Stimulated activated CD4-positive, alpha-beta T cell treated with anti-CD3 and anti-CD28 coated beads, Interleukin-2, amount 100 ng/mL, for 4 hours (primary cell): Measurements from ENCODE around the gene CCL22.

Experiments used
- DNase-seq: peaks from one replicate; pipeline ENCODE4 v3.0.0-alpha.2; 2020; ENCODE audit warnings: low read depth

CCL22 gene

DNA sequence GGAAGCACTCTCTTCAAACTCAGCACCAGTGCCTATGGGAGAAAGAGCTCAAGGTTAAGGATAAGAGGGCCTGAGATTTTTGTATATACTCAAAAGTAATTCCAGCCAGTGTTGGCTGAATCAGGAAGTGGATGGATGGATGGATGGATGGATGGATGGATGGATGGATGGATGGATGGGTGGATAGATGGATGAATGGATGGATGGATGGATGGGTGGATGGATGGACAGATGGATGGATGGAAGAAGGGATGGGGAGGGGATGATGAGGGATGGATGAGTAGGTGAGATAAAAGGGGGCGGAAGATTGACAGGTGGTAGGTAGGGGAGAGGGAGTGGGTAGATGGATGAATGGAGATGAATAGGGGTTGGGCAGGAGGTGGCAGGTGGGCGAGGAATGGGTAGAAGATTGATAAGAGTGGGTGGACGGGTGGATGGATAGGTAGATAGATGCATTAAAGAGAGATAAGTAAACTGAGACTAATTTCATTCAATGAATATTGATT lies 17.8 kb downstream of the CCL22 start:
- no peak for DNase-seq

DNA sequence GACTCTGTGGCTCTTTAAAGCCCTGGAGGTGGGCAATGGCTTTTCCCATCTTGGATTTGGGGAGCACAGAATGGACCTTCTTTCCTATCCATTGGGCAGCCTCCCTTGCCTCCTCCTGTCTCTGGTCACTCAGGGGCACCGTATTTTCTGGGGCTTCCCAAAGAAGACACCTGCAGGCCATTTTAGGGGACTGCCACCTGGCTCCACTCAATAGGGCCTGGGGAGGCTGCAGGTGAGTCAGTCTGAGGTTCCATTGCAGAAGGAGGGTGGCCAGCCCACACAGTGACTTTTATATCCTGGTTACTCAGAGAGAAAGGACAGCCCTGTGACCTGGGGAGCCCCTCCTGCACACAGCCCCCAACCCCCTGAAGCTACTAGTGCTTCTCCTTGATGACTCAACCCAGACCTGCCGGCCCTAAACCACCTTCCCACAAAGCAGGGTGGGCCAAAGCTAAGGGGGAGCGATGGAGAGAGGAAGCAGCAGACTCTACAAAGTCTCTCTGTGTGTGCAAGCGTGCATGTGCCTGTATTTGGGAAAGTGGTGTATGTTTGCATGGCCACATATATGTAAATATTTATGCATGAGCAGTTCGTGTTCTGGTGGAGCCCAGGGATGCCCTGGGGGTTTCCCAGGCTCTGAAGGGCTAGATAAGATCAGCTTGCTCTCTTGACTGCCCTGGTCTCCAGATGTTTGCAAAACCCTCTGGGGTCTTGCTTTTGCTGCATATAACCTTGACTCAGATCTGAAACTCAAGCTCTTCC lies 18.7 kb downstream of the CCL22 start:
- no peak for DNase-seq

DNA sequence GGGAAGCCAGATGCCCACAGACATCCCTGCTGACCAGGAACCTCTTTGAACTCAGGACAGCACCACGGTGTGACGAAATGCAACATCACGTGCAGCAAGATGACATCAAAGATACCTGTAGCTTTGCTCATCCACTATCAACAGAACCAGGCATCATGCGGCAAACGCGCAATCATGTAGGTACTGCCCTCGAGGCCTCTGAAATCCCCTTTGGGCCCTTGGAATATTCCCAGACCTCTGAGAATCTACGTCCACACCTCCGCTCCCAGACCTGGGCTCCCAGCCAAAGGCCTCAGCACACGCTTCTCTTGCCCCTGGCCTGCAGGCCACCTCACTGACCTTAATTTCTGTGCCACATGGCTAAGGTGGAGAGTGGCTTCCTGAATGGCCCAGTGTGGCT lies 21.0 kb downstream of the CCL22 start:
- DNase-seq = no peak

DNA sequence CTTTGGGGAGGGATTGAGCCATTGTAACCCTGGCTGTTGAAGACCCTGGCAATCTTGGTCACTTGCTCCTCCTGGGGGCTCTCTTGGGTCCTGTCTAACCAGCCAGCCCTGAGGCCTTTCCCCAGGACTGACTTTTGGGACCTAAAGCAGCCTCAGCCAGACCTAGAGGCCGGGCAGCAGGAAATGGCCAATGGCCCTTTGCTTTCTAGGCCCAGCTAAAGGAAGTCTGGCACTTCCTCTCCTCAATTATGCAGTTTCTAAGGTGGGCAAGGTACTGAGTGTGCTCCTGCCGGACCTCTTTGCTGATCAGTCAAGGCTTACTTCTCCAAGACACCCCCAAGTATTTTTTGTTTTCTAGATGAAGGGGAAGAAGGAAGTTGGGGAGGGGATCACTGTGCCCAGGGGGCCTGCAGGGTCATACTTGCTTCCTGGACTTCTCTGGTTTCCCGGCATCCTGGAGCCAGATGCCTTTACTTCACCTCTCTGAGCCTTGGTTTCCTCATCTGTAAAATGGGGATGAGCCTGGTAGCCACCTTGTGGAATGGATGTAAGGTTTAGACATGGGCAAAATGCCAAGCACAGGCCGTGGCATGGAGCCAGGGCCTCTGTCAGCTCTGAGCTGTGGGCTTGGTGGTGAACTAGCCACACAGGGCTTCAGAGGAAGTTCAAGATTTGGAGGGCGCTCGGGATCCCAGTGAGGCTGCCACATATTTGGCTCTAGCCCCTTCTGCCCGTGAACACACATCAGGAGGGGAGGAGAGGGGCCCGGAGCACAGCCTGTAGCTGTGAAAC lies 22.3 kb downstream of the CCL22 start:
- DNase-seq = no peak

DNA sequence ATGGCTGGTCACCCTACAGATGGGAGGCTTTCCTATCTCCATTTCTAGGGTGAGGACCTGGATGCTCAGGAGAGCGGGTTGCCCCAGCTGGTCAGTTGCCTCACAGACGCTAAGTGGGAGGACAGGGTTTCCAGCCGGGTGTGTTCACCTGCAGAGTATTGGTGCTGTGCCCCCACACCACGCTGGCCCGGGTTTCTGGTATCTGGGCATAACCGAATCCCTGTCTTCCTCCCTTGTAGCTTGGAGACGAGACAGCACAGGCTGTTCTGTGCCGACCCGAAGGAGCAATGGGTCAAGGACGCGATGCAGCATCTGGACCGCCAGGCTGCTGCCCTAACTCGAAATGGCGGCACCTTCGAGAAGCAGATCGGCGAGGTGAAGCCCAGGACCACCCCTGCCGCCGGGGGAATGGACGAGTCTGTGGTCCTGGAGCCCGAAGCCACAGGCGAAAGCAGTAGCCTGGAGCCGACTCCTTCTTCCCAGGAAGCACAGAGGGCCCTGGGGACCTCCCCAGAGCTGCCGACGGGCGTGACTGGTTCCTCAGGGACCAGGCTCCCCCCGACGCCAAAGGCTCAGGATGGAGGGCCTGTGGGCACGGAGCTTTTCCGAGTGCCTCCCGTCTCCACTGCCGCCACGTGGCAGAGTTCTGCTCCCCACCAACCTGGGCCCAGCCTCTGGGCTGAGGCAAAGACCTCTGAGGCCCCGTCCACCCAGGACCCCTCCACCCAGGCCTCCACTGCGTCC lies 23.4 kb downstream of the CCL22 start:
- no peak for DNase-seq

DNA sequence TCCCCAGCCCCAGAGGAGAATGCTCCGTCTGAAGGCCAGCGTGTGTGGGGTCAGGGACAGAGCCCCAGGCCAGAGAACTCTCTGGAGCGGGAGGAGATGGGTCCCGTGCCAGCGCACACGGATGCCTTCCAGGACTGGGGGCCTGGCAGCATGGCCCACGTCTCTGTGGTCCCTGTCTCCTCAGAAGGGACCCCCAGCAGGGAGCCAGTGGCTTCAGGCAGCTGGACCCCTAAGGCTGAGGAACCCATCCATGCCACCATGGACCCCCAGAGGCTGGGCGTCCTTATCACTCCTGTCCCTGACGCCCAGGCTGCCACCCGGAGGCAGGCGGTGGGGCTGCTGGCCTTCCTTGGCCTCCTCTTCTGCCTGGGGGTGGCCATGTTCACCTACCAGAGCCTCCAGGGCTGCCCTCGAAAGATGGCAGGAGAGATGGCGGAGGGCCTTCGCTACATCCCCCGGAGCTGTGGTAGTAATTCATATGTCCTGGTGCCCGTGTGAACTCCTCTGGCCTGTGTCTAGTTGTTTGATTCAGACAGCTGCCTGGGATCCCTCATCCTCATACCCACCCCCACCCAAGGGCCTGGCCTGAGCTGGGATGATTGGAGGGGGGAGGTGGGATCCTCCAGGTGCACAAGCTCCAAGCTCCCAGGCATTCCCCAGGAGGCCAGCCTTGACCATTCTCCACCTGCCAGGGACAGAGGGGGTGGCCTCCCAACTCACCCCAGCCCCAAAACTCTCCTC lies 24.1 kb downstream of the CCL22 start:
- no peak for DNase-seq

DNA sequence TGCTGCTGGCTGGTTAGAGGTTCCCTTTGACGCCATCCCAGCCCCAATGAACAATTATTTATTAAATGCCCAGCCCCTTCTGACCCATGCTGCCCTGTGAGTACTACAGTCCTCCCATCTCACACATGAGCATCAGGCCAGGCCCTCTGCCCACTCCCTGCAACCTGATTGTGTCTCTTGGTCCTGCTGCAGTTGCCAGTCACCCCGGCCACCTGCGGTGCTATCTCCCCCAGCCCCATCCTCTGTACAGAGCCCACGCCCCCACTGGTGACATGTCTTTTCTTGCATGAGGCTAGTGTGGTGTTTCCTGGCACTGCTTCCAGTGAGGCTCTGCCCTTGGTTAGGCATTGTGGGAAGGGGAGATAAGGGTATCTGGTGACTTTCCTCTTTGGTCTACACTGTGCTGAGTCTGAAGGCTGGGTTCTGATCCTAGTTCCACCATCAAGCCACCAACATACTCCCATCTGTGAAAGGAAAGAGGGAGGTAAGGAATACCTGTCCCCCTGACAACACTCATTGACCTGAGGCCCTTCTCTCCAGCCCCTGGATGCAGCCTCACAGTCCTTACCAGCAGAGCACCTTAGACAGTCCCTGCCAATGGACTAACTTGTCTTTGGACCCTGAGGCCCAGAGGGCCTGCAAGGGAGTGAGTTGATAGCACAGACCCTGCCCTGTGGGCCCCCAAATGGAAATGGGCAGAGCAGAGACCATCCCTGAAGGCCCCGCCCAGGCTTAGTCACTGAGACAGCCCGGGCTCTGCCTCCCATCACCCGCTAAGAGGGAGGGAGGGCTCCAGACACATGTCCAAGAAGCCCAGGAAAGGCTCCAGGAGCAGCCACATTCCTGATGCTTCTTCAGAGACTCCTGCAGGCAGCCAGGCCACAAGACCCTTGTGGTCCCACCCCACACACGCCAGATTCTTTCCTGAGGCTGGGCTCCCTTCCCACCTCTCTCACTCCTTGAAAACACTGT lies 25.0 kb downstream of the CCL22 start:
- DNase-seq = no peak

DNA sequence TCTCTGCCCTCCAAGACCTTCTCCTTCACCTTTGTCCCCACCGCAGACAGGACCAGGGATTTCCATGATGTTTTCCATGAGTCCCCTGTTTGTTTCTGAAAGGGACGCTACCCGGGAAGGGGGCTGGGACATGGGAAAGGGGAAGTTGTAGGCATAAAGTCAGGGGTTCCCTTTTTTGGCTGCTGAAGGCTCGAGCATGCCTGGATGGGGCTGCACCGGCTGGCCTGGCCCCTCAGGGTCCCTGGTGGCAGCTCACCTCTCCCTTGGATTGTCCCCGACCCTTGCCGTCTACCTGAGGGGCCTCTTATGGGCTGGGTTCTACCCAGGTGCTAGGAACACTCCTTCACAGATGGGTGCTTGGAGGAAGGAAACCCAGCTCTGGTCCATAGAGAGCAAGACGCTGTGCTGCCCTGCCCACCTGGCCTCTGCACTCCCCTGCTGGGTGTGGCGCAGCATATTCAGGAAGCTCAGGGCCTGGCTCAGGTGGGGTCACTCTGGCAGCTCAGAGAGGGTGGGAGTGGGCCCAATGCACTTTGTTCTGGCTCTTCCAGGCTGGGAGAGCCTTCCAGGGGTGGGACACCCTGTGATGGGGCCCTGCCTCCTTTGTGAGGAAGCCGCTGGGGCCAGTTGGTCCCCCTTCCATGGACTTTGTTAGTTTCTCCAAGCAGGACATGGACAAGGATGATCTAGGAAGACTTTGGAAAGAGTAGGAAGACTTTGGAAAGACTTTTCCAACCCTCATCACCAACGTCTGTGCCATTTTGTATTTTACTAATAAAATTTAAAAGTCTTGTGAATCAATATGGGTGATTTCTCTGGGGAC lies 25.9 kb downstream of the CCL22 start:
- no peak for DNase-seq

DNA sequence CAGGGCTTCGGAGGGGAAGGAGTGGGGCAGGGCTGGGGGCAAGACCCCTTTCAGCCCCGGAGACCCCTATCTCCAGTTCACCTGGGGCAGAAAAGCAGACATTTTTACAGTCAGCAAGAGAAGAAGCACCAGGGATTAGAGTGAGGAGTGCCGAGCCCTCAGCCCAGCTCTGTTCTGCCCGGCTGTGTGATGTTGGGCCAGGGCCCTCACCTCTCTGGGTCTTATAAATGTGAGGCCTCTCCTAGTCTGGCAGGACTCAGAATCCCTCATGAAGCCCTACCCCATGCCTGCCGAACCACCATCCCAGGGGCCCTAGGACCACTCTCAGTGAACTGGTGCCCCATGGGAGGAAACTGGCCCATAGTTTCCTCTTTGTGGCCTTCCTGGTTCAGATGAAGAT lies 26.5 kb downstream of the CCL22 start:
- no peak for DNase-seq

DNA sequence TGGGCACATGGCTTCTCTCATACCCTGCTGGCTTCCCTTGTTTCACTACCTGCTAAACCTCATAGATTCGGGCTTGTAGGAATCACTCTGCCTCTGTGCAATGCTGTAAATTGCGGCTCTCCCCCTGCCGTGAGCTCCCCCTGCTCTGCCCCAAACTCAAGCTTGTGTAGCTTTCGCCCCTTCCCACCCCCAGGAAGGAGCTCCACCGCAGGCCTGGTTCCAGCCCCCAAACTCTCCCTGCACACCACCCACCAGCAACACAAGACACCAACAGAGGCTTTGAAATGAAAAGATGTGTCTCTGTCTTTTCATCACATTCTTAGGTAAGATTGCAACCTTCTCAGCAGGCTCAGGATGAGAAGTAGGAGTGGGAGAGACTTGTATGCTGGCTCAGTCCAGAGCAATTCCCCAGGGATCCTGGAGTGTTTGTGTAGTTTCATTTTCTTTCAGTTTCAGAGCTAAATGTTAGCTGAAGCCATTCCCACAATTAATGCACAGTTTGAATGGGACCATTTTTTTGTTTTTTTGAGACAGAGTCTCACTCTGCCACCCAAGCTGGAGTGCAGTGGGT lies 27.9 kb downstream of the CCL22 start:
- DNase-seq = no peak

DNA sequence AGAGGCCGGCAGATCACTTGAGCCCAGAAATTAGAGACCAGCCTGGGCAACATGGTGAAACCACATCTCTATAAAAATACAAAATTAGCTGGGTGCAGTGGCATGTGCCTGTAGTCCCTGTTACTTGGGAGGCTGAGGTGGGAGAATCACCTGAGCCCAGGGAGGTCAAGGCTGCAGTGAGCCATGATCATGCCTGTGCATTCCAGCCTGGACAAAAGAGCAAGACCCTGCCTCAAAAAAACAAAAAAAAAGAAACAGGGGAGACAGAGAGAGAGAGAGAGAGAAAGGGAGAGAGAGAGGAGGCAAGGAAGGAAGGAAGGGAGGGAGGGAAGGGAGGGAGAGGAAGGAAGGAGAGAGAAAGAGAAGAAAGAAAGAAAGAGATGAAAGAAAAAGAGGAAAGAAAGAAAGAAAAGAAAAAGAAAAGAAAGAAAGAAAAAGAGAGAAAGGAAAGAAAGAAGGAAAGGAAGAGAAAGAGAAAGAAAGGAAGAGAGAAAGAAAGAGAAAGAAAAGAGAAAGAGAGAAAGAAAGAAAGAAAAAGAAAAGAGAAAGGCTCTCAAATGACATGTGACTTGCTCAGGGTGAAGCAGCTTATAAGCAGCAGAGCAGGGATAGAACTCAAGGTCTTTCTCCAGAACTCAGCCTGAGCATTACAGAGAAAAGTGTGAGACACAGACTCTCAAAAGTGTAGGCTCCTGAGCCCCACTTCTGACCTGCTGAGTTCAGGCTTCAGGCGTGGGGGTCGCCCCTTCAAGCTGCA lies 29.2 kb downstream of the CCL22 start:
- DNase-seq = no peak

DNA sequence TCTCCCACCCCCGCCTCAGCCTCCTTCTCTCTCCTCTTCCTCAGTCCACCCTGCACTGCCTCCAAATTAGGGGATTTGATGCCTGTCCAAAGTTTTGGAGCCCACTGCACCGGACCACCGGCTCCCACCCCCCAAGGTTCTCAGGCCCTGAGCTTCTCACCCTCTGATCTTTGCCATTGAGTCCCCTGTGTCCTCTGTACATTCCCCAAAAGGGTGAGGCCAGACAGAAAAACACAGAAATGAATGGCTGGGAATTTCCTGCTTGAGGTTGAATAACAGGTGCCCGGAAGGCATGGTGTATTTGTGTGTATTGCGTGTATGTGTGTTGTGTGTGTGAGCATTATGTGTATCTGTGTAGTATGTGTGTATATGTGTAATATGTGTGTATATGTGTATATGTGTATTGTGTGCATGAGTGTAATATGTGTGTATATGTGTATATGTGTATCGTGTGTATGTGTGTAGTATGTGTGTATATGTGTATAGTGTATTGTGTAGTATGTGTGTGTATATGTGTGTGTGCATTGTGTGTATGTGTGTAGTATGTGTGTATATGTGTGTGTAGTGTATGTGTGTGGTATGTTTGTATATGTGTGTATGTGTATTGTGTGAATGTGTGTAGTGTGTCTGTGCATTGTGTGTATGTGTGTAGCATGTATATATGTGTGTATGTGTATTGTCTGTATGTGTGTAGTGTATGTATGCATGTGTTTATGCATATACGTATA lies 29.9 kb downstream of the CCL22 start:
- DNase-seq = no peak

DNA sequence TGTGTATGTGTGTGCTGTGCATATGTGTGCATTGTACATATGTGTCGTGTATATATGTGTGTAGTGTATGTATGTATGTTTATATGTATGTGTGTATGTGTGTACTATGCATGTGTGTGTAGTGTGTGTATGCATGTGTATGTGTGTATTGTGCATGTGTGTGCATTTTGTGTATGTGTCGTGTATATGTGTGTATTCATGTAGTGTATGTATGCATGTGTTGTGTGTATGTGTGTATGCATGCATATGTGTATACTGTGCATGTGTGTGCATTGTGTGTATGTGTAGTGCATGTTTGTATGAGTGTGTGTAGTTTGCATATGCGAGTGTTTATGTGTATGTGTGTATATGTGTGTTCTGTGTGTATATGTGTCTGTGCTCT lies 30.5 kb downstream of the CCL22 start:
- no peak for DNase-seq

DNA sequence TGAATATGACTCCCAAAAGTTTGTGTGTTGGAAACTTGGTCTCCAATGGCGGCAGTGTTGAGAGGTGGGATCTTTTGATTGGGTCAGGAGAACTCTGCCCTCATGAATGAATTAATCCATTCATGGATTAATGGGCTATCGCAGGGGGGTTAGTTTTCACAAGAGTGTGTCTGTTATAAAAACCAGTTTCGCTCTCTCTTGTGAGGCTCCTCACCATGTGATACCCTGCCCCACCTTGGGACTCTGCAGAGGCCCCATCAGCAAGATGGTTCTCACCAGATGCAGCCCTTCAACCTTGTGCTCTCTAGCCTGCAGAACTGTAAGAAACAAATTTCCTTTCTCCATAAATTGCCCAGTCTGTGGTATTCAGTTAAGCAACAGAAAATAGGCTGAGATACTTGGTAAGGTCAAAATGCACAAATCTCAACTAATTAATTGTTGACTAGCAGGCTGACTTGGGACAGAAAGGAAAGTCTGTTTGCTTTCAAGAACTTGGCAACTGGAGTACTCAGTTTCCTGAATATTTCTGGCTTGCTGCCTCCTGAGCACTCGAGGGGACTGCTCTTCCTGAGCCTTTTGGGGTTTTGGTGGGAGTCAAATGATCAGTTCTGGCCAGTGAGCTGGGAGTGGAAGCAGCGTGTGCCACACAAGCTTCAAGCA lies 32.2 kb downstream of the CCL22 start:
- no peak for DNase-seq

DNA sequence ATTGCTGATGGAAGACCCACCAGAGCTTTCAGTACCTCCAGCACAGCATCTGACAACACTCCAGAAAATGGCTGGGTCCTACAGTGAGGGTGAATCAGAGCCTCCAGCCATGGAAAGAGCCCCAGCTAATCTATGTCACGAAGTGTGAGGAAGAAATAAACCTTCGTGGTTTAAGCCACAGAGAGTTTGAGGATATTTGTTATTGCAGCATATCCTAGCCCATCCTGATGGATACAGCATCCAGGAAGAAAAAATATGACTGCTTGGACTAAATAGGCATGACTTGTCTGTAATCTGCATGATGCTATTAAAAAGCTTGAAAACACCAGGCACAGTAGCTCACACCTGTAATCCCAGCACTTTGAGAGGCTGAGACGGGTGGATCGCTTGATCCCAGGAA lies 32.7 kb downstream of the CCL22 start:
- DNase-seq = no peak

DNA sequence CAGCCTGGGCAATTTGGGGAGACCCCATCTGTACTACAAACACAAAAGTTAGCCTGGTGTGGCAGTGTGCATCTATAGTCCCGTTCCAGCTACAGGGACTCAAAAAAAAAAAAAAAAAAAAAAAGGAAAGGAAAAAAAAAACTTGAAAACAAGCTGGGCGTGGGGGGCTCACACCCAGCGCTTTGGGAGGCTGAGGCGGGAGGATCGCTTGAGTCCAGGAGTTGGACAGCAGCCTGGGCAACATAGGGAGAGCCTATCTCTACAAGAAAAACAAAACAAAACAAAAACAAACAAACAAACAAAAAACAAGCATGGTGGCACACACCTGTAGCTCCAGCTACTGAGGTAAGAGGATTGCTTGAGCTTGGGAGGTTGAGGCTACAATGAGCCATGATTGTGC lies 33.1 kb downstream of the CCL22 start:
- no peak for DNase-seq

DNA sequence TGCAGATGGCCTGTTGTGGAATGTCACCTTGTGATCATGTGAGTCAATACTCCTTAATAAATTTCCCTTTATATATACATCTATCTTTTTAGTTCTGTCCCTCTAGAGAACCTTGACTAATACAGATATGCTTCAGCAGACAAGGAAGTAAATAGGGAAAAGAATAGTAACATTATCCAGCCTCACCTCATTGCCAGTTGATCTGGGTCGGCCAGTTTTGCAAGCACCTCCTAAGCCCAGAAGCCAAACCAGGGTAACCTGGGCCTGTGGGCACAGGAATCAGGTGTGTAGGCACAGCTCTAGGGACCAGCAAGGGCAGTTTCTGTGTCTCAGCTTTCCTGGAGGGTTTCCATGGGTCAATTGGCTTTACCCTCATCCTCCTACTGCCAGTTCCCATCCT lies 34.1 kb downstream of the CCL22 start:
- DNase-seq = no peak

DNA sequence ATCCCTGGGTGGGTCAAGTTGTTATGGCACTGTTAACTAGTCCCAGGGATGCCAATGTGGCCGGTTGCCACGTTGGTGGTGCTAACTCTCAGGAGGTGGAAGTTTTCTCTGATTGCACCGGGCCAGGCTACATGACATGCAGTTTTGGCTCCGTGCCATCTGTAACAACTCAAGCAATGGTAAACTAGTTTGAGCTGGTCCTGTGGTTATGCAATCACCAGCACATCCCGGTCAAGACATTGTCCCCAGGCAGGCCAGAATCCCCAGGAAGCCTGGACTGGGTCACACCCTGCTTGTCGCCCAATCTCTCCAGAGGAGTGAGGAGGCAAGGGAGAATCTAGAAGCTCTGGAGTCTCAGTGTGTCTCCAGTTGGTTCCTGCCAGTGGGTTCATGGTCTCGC lies 35.9 kb downstream of the CCL22 start:
- no peak for DNase-seq
